Dendritic cell treated with granulocyte-macrophage colony-stimulating factor and Interleukin-4, amounts not matched to agents 40 ng/mL and 50 ng/mL, for 4 days (primary cell): ENCODE results near the gene ROBO4.

Experiments
- H3K27ac Mint-ChIP-seq: one replicate; pipeline ENCODE4 v1.8.0; 2022; ENCODE audit warnings: mild to moderate bottlenecking, mixed read lengths
- H3K27me3 Mint-ChIP-seq: one replicate; pipeline ENCODE4 v1.8.0; 2022; ENCODE audit warnings: mild to moderate bottlenecking, mixed read lengths
- H3K36me3 Mint-ChIP-seq: one replicate; pipeline ENCODE4 v1.8.0; 2022; ENCODE audit warnings: low read depth, mixed read lengths
- H3K4me1 Mint-ChIP-seq: one replicate; pipeline ENCODE4 v1.8.0; 2022; ENCODE audit warnings: low read depth, mixed read lengths
- H3K4me3 Mint-ChIP-seq: one replicate; pipeline ENCODE4 v1.8.0; 2022; ENCODE audit warnings: mild to moderate bottlenecking, moderate library complexity, mixed read lengths
- H3K9me3 Mint-ChIP-seq: one replicate; pipeline ENCODE4 v1.8.0; 2022; ENCODE audit warnings: mixed read lengths
- intact Hi-C: fragments of 100-400 bp; cut with micrococcal nuclease; formaldehyde crosslinking; loops from one replicate; pipeline ENCODE4 v1.15.0; 2022

ROBO4 gene

DNA sequence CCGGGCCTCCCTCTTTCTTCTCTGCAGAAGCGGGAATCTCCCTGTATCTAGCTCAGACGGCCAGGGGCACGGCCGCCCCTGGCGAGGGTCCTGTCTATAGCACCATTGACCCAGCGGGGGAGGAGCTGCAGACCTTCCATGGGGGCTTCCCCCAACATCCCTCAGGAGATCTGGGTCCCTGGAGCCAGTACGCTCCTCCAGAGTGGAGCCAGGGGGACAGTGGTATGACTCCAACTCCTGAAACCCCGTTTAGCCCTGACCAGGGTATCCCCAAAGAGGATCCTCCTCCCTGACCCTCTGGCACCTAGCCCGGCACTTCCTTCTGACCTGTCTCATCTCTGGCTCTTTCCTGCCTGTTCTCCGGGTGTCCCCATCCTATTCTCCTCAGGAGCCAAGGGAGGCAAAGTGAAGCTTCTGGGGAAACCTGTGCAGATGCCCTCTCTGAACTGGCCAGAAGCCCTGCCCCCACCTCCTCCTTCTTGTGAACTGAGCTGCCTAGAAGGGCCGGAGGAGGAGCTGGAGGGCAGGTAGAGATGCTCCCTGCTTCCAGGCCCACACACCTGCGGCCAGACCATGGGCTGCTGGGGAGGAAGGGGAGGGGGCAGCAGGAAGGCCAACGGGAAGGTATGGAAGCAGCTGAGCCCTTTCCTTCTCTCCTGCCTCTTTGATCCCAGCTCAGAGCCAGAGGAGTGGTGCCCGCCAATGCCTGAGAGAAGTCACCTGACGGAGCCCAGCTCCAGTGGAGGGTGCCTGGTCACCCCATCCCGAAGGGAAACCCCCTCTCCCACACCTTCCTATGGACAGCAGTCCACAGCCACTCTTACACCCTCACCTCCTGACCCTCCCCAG is 19.5 kb downstream of the ROBO4 start:
- Mint-ChIP-seq H3K36me3 (no peaks in the 10 kb centered on the region), H3K4me3 (no peak overlapping the region), H3K9me3 (no peaks in the 10 kb centered on the region), H3K27ac (no peak overlapping the region), H3K27me3 (peaks cover 51% of the 10 kb centered on the region), H3K4me1 (peaks cover 57% of the 10 kb centered on the region)
- intact Hi-C loops = loop anchor here (5.0 kb wide), 1 partner anchor 74 kb away; the partner anchor contains the start of gene CCDC15

DNA sequence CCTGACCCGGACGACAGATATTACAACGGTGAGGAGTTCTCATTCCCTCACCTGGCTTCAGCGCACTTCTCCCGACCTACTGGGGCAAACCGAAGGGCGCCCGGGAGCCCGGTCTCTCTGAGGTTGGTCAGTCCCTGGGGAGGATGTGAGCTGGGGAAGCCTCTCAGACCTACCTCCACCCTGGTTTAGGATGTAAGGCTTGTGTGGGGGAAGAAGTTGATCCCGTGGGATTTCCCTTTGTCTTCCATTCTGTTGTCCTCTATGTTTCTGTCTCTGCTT is 20.1 kb downstream of the ROBO4 start:
- intact Hi-C loops = loop anchor here (5.0 kb wide), 1 partner anchor 75 kb away; the partner anchor contains the start of gene CCDC15
- Mint-ChIP-seq H3K36me3 (no peaks in the 10 kb centered on the region), H3K4me1 (peaks cover 57% of the 10 kb centered on the region), H3K27me3 (peaks cover 56% of the 10 kb centered on the region), H3K4me3 (peak overlapping the region; percentile 86), H3K27ac (peak overlapping the region; percentile 90), H3K9me3 (no peaks in the 10 kb centered on the region)

GRCh38 chr11:124876818-124877630 is 20.6 kb downstream of the ROBO4 start:
- peak overlapping the region; percentile 86 for H3K4me3 Mint-ChIP-seq
- intact Hi-C loops = loop anchor here (1.0 to 5.0 kb wide), 3 partner anchors 12 to 75 kb away; partner anchors contain the start of gene CCDC15
- no peaks in the 10 kb centered on the region for H3K9me3 Mint-ChIP-seq
- H3K27ac Mint-ChIP-seq = peak overlapping the region; percentile 90
- H3K4me1 Mint-ChIP-seq = peaks cover 57% of the 10 kb centered on the region
- H3K36me3 Mint-ChIP-seq = no peaks in the 10 kb centered on the region
- peaks cover 62% of the 10 kb centered on the region for H3K27me3 Mint-ChIP-seq

DNA sequence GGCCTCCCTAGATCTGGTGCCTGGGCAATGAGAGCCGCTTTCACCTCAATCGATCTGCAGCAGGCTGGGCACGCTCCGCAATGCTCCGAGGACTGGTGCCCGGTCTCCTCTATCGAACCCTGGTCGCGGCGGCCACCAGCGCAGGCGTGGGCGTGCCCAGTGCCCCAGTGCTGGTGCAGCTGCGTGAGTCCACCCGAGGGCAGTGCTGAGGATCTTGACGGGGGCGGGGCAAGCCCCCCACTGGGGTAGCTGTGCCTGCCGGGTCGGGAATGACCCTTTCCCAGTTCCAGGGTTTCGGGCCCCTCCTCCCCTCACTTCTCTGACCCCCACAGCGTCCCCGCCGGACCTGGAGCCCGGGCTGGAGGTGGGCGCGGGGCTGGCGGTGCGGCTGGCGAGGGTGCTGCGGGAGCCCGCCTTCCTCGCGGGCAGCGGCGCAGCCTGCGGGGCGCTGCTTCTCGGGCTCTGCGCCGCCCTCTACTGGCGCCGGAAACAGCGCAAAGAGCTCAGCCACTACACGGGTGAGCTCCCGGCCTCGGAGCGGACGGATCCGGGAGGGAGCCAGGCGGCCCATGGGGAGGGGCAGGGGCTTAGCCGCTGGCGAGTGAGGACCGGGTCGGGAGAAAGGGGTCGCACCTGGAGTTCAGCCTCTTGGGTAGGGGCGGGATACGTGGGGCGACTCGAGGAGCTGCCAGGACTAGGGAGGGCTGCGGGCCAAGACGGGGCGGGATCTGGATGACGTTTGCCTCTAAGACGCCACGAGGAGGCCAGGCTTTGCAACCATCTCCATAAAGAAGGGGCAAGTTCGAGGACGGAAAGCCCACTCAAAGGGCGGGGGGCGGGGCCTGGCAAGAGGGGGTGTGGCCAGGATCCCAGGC is 21.5 kb downstream of the ROBO4 start:
- H3K36me3 Mint-ChIP-seq = no peaks in the 10 kb centered on the region
- peaks cover 69% of the 10 kb centered on the region for H3K27me3 Mint-ChIP-seq
- intact Hi-C loops = loop anchor here (1.0 to 5.0 kb wide), 3 partner anchors 13 to 76 kb away; partner anchors contain the start of gene CCDC15
- H3K4me1 Mint-ChIP-seq = peaks cover 57% of the 10 kb centered on the region
- peak overlapping the region; percentile 90 for H3K27ac Mint-ChIP-seq
- peak overlapping the region; percentile 86 for H3K4me3 Mint-ChIP-seq
- H3K9me3 Mint-ChIP-seq = no peaks in the 10 kb centered on the region

- no peaks in the 10 kb centered on the region for H3K9me3 Mint-ChIP-seq
- peaks cover 75% of the 10 kb centered on the region for H3K27me3 Mint-ChIP-seq
- peak overlapping the region; percentile 86 for H3K4me3 Mint-ChIP-seq
- peaks cover 54% of the 10 kb centered on the region for H3K4me1 Mint-ChIP-seq
- no peaks in the 10 kb centered on the region for H3K36me3 Mint-ChIP-seq
- H3K27ac Mint-ChIP-seq = peak overlapping the region; percentile 90
- intact Hi-C loops = loop anchor here (5.0 kb wide), 1 partner anchor 77 kb away; the partner anchor contains the start of gene CCDC15
Measured at GRCh38 chr11:124875401-124875800, 22.3 kb downstream of the ROBO4 start.

- Mint-ChIP-seq H3K9me3 (no peaks in the 10 kb centered on the region), H3K4me1 (peaks cover 47% of the 10 kb centered on the region), H3K27ac (peak overlapping the region; percentile 90), H3K27me3 (peaks cover 77% of the 10 kb centered on the region), H3K4me3 (no peak overlapping the region), H3K36me3 (no peaks in the 10 kb centered on the region)
- intact Hi-C loops = loop anchor here (5.0 kb wide), 1 partner anchor 78 kb away; the partner anchor contains the start of gene CCDC15
Measured at GRCh38 chr11:124874571-124875255, 23.0 kb downstream of the ROBO4 start.

- H3K9me3 Mint-ChIP-seq = no peaks in the 10 kb centered on the region
- H3K27ac Mint-ChIP-seq = no peak overlapping the region
- peaks cover 47% of the 10 kb centered on the region for H3K4me1 Mint-ChIP-seq
- peaks cover 79% of the 10 kb centered on the region for H3K27me3 Mint-ChIP-seq
- no peak overlapping the region for H3K4me3 Mint-ChIP-seq
- intact Hi-C loops = no loop called here
- no peaks in the 10 kb centered on the region for H3K36me3 Mint-ChIP-seq
Measured at GRCh38 chr11:124873951-124874350, 23.7 kb downstream of the ROBO4 start.

DNA sequence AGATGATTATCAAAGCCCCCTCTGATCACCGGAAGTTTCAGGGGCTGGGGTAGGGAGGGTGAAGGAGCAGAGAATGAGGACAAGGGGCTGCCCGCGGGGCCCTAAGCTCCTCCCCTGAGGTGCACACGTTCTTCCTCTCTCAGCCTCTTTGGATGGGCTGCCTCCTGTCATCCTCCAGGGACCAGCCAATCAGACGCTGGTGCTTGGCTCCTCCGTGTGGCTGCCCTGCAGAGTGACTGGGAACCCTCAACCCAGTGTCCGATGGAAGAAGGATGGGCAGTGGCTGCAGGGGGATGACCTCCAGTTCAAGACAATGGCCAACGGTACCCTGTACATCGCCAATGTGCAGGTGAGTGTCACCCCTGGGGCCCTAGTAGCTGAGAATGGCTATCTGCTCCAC is 24.9 kb downstream of the ROBO4 start:
- intact Hi-C loops = no loop called here
- H3K27ac Mint-ChIP-seq = no peak overlapping the region
- peaks cover 42% of the 10 kb centered on the region for H3K4me1 Mint-ChIP-seq
- H3K27me3 Mint-ChIP-seq = peaks cover 86% of the 10 kb centered on the region
- H3K36me3 Mint-ChIP-seq = no peaks in the 10 kb centered on the region
- H3K9me3 Mint-ChIP-seq = no peaks in the 10 kb centered on the region
- H3K4me3 Mint-ChIP-seq = no peak overlapping the region

DNA sequence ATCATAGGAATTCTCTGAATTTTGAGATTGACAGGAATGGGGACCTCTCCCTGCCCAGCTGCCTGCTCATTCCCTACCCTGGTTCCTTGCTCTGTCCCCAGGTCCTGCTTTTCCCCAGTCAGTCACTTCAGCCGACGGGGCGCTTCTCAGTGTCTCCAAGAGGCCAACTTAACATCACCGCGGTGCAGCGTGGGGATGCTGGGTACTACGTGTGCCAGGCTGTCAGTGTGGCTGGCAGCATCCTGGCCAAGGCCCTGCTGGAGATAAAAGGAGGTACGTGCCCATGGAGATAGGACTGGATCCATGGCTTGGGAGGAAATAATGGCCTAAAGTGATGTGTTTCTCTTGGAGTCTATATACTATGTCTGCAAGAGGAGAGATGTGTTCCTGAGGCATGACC is 25.4 kb downstream of the ROBO4 start:
- Mint-ChIP-seq H3K27ac (no peak overlapping the region), H3K9me3 (no peaks in the 10 kb centered on the region), H3K4me3 (no peak overlapping the region), H3K27me3 (peaks cover 86% of the 10 kb centered on the region), H3K4me1 (peaks cover 42% of the 10 kb centered on the region), H3K36me3 (no peaks in the 10 kb centered on the region)
- intact Hi-C loops = no loop called here

DNA sequence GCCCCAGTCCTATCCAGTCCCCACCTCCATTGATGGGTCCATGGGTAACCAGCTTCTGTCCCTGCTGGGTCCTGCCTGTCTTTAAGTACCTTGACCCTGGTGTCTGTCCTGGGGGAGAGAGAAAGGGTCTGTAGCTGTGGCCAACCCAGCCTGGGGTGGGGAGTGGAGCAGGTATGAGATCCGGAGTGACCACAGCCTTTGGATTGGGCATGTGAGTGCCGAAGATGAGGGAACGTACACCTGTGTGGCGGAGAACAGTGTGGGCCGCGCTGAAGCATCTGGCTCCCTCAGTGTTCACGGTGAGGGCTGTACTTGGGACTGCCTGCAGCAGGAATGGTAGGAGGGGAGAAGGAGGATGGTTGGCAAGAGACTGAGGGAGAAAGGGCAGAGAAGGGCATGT is 27.2 kb downstream of the ROBO4 start:
- Mint-ChIP-seq H3K9me3 (no peaks in the 10 kb centered on the region), H3K27ac (no peak overlapping the region), H3K4me1 (peaks cover 44% of the 10 kb centered on the region), H3K4me3 (no peak overlapping the region), H3K36me3 (no peaks in the 10 kb centered on the region), H3K27me3 (peaks cover 94% of the 10 kb centered on the region)
- intact Hi-C loops = no loop called here

DNA sequence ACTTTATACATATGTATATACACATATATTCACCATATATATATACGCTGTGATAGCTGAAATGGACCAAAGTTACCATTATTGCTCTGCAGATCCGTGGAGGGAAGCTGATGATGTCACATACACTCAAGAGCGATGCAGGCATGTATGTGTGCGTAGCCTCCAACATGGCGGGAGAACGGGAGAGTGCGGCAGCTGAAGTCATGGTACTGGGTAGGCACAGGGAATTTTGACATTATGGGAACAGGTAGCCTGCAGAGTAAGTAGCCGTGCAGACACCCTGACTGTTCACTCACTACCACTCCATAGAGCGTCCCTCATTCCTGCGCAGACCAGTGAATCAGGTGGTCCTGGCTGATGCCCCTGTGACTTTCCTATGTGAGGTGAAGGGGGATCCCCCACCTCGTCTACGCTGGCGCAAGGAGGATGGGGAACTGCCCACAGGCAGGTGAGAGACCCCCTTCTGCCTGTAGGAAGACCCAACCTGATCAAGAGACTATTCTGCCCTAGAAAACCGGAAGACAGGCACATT is 27.7 kb downstream of the ROBO4 start:
- intact Hi-C loops = no loop called here
- Mint-ChIP-seq H3K9me3 (no peaks in the 10 kb centered on the region), H3K4me1 (peaks cover 39% of the 10 kb centered on the region), H3K36me3 (no peaks in the 10 kb centered on the region), H3K27me3 (peaks cover 94% of the 10 kb centered on the region), H3K4me3 (no peak overlapping the region), H3K27ac (no peak overlapping the region)

DNA sequence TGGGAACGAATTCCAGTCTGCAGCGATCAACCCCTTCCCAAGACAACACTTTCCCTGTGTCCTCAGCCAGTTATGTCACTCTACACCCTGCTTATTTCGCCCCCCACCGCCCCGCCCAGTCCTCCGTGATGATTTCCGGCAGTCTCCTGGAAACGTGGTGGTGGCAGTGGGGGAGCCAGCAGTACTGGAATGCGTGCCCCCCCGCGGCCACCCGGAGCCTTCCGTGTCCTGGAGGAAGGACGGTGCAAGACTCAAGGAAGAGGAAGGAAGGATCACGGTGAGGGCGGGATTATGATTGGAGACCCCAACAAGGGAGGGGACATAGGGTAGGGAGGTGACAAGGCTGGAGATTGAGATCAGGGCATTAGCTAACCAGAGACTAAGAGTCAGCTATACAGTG is 28.3 kb downstream of the ROBO4 start:
- Mint-ChIP-seq H3K4me1 (peaks cover 34% of the 10 kb centered on the region), H3K27ac (no peak overlapping the region), H3K36me3 (no peaks in the 10 kb centered on the region), H3K9me3 (no peaks in the 10 kb centered on the region), H3K27me3 (peaks cover 95% of the 10 kb centered on the region), H3K4me3 (no peak overlapping the region)
- intact Hi-C loops = no loop called here
